IMR-90 (cell line): ENCODE results near the gene CTDSPL. TPM values are rescaled to one million over a fixed set of nuclear protein-coding genes. Genes with fewer than 3 reads are reported as not detected.

ENCODE experiments used
- ATAC-seq: fragments of 200-7000 bp; cut with Tn5 transposase; 2 replicates; pipeline ENCODE4 v1.9.1; 2020; ENCODE audit warnings: low read depth, mild to moderate bottlenecking, moderate library complexity
- BruUV-seq: library from RNA; stranded (reverse); fragments of 400-500 nt; replicated peaks from 2 replicates; lab custom pipeline; 2021; lab: Mats Ljungman, UMichigan
- CTCF ChIA-PET: fragments of 300-600 bp; formaldehyde crosslinking; extraction: SDS; loops from one replicate; lab custom pipeline; 2021; ENCODE audit warnings: antibody characterized with exemption; lab: Yijun Ruan, JAX
- POLR2A ChIA-PET: fragments of 300-600 bp; sonication (Branson Sonifier 250); formaldehyde crosslinking; loops from one replicate; lab custom pipeline; 2022; ENCODE audit warnings: antibody characterized with exemption; ENCODE audit not compliant: unreplicated experiment; lab: Charles Lee
- DNase-seq: peaks from one replicate; pipeline ENCODE4 v3.0.0; 2013
- H2AFZ ChIP-seq: replicated peaks from 2 replicates; pipeline ENCODE3; 2013; ENCODE audit warnings: low read length, mild to moderate bottlenecking; ENCODE audit not compliant: poor library complexity
- H2AK5ac ChIP-seq: 2 replicates; pipeline ENCODE4 v1.6.1; 2013; ENCODE audit warnings: low read depth, low read length, inconsistent platforms
- H2AK9ac ChIP-seq: replicated peaks from 2 replicates; pipeline ENCODE3; 2013; ENCODE audit warnings: mild to moderate bottlenecking, low read depth, low read length, moderate library complexity; ENCODE audit not compliant: poor library complexity
- H2BK120ac ChIP-seq: 2 replicates; pipeline ENCODE4 v1.6.1; 2013; ENCODE audit warnings: low read depth, low read length, inconsistent platforms
- H2BK15ac ChIP-seq: 3 replicates; pipeline ENCODE4 v1.6.1; 2013; ENCODE audit warnings: low read depth, low read length, inconsistent platforms
- H2BK20ac ChIP-seq: 2 replicates; pipeline ENCODE4 v1.6.1; 2013; ENCODE audit warnings: low read depth, mild to moderate bottlenecking, inconsistent platforms, low read length, moderate library complexity
- H2BK5ac ChIP-seq: 2 replicates; pipeline ENCODE4 v1.6.1; 2013; ENCODE audit warnings: mild to moderate bottlenecking, low read depth, low read length, inconsistent platforms; ENCODE audit not compliant: poor library complexity, severe bottlenecking
- H3K14ac ChIP-seq: replicated peaks from 2 replicates; pipeline ENCODE4 v1.6.1; 2013; ENCODE audit warnings: low read depth, low read length, inconsistent platforms
- H3K18ac ChIP-seq: 2 replicates; pipeline ENCODE4 v1.6.1; 2013; ENCODE audit warnings: low read depth, low read length, control low read depth
- H3K23ac ChIP-seq: 2 replicates; pipeline ENCODE4 v1.6.1; 2013; ENCODE audit warnings: low read depth, low read length, inconsistent platforms
- H3K27ac ChIP-seq: 2 replicates; pipeline ENCODE4 v1.5.1; 2013; ENCODE audit warnings: mild to moderate bottlenecking, control low read depth, low read length; ENCODE audit not compliant: insufficient read depth
- H3K27me3 ChIP-seq: 2 replicates; pipeline ENCODE4 v1.6.1; 2013; ENCODE audit warnings: low read length; ENCODE audit not compliant: control insufficient read depth, insufficient read depth
- H3K36me3 ChIP-seq: 2 replicates; pipeline ENCODE4 v1.6.1; 2013; ENCODE audit warnings: low read length, mixed read lengths; ENCODE audit not compliant: control insufficient read depth, insufficient read depth
- H3K4ac ChIP-seq: 2 replicates; pipeline ENCODE4 v1.6.1; 2013; ENCODE audit warnings: low read depth, low read length, inconsistent platforms
- H3K4me1 ChIP-seq: 2 replicates; pipeline ENCODE4 v1.6.1; 2013; ENCODE audit warnings: low read length, mixed read lengths; ENCODE audit not compliant: control insufficient read depth, insufficient read depth
- H3K4me2 ChIP-seq: 2 replicates; pipeline ENCODE4 v1.6.1; 2013; ENCODE audit warnings: low read depth, mild to moderate bottlenecking, control low read depth, low read length, moderate library complexity
- H3K4me3 ChIP-seq: 2 replicates; pipeline ENCODE4 v1.5.1; 2013; ENCODE audit warnings: low read depth, mild to moderate bottlenecking, control low read depth, low read length, moderate library complexity; ENCODE audit not compliant: insufficient read depth
- H3K56ac ChIP-seq: 2 replicates; pipeline ENCODE4 v1.6.1; 2013; ENCODE audit warnings: low read length, inconsistent platforms; ENCODE audit not compliant: insufficient read depth; ENCODE audit errors: extremely low read depth
- H3K79me1 ChIP-seq, 2 experiments: 2 replicates each; pipeline ENCODE4 v1.6.1; 2013; ENCODE audit warnings: low read length in 2 of 2, inconsistent platforms in 1 of 2, low read depth in 1 of 2
- H3K9ac ChIP-seq: 2 replicates; pipeline ENCODE4 v1.6.1; 2013; ENCODE audit warnings: low read depth, low read length, control low read depth
- H3K9me1 ChIP-seq: 2 replicates; pipeline ENCODE4 v1.6.1; 2013; ENCODE audit warnings: low read length, inconsistent platforms; ENCODE audit not compliant: insufficient read depth
- H3K9me3 ChIP-seq: 2 replicates; pipeline ENCODE4 v1.6.1; 2013; ENCODE audit warnings: low read length; ENCODE audit not compliant: control insufficient read depth, insufficient read depth
- H4K20me1 ChIP-seq: 2 replicates; pipeline ENCODE4 v1.6.1; 2013; ENCODE audit warnings: low read length, inconsistent platforms; ENCODE audit not compliant: insufficient read depth
- H4K5ac ChIP-seq: 2 replicates; pipeline ENCODE4 v1.6.1; 2013; ENCODE audit warnings: mild to moderate bottlenecking, low read depth, low read length, control low read depth
- H4K8ac ChIP-seq, 2 experiments: 2 replicates each; pipeline ENCODE4 v1.6.1; 2013; ENCODE audit warnings: low read depth in 2 of 2, low read length in 2 of 2, control low read depth in 1 of 2, inconsistent platforms in 1 of 2
- H4K91ac ChIP-seq: 2 replicates; pipeline ENCODE4 v1.6.1; 2013; ENCODE audit warnings: low read depth, low read length, inconsistent platforms; ENCODE audit not compliant: insufficient read depth
- CTCF ChIP-seq: conservative IDR thresholded peaks from 2 replicates; pipeline ENCODE4 v1.5.1; 2012; ENCODE audit warnings: mild to moderate bottlenecking, low read depth, low read length, improper control_type of control experiment
- MAZ ChIP-seq: IDR thresholded peaks from 2 replicates; pipeline ENCODE4 v1.6.1; 2012; ENCODE audit warnings: low read depth, mild to moderate bottlenecking, low read length, improper control_type of control experiment, moderate library complexity, borderline replicate concordance
- WGBS, 2 experiments: methylation state at CpG; one replicate each; pipeline versions ENCODE4 v1.1.5 to v1.1.7; 2013; ENCODE audit warnings: missing lambda C conversion rate in 2 of 2; ENCODE audit not compliant: insufficient read length in 1 of 2; ENCODE audit errors: extremely low coverage in 2 of 2; 5-methylcytosine and 5-hydroxymethylcytosine counted together
- dilution Hi-C: fragments of 300-500 bp; cut with HindIII; formaldehyde crosslinking; loops from one replicate; pipeline ENCODE4 v1.14.3; 2018; ENCODE audit warnings: low sequenced_read_pairs; ENCODE audit not compliant: unreplicated experiment
- in situ Hi-C: fragments of 300-500 bp; cut with MboI; formaldehyde crosslinking; loops from 3 replicates; pipeline ENCODE4 v1.14.3; 2019; ENCODE audit warnings: low sequenced_read_pairs, inconsistent platforms, mixed read lengths
- intact Hi-C: fragments of 100-400 bp; cut with micrococcal nuclease; formaldehyde crosslinking; loops from 2 replicates; pipeline ENCODE4 v1.10.0; 2022
- polyA plus RNA-seq, 3 experiments: library from polyadenylated mRNA; depleted of rRNA; stranded (reverse); fragments of >200 nt; gene quantifications; 2 replicates each; pipeline ENCODE4 v1.2.3, GENCODE V29; 2012; ENCODE audit warnings: low replicate concordance in 1 of 3
- total RNA-seq: library from RNA; depleted of rRNA; stranded (reverse); fragments of >200 nt; gene quantifications from 2 replicates; pipeline ENCODE4 v1.2.3, GENCODE V29; 2012

CTDSPL gene
- total and polyA plus RNA-seq, 2 of the 4 experiments (the other 2 are of a cell fraction), result 24.5 to 29.0 TPM

- WGBS, 2 experiments, result no CpG with 5 or more reads among the region's 1 CpG
- no peak overlapping the region for H4K8ac ChIP-seq
- DNase-seq, result no peak
- H4K20me1 ChIP-seq, result peaks cover 24% of the 10 kb centered on the region
- H3K4me1 ChIP-seq, result peaks cover 12% of the 10 kb centered on the region
- H3K4me3 ChIP-seq, result no peak overlapping the region
- H2AK5ac ChIP-seq, result no peak overlapping the region
- H3K14ac ChIP-seq, result no peak overlapping the region
- H3K4me2 ChIP-seq, result no peak overlapping the region
- H2AFZ ChIP-seq, result no peak overlapping the region
- no peak overlapping the region for H2BK15ac ChIP-seq
- peaks cover 12% of the 10 kb centered on the region for H3K9me1 ChIP-seq
- no peak overlapping the region for H4K91ac ChIP-seq
- no peak for ATAC-seq
- H3K9me3 ChIP-seq, result no peaks in the 10 kb centered on the region
- peaks cover 2% of the 10 kb centered on the region; the same call in 1 of the 2 replicates for H3K36me3 ChIP-seq
- H2AK9ac ChIP-seq, result no peak overlapping the region
- no peak overlapping the region for H2BK120ac ChIP-seq
- ChIA-PET POLR2A (no interaction called here), CTCF (no interaction called here)
- no peak overlapping the region for H3K56ac ChIP-seq
- intact Hi-C loops (no loop called here), dilution Hi-C loops (no loop called here), in situ Hi-C loops (no loop called here)
- no peak overlapping the region for H3K4ac ChIP-seq
- no peaks in the 10 kb centered on the region for H3K27me3 ChIP-seq
- H2BK5ac ChIP-seq, result no peak overlapping the region
- BruUV-seq, result no TSS peak
- H3K27ac ChIP-seq, result no peak overlapping the region
- no peak overlapping the region for H3K18ac ChIP-seq
- no peak overlapping the region for H4K5ac ChIP-seq
- no peak for TF ChIP-seq MAZ
- TF ChIP-seq CTCF, result no peak
- no peak overlapping the region for H3K23ac ChIP-seq
- peaks cover 27 to 61% of the 10 kb centered on the region in 2 experiments for H3K79me1 ChIP-seq
- no peak overlapping the region for H3K9ac ChIP-seq
- H2BK20ac ChIP-seq, result no peak overlapping the region
Observed at GRCh38 chr3:37918627-37919026, 56.9 kb downstream of the CTDSPL start.
